Panc1 (cell line): Measurements from ENCODE around the gene DSCAM.

Experiments used
- POLR2AphosphoS5 ChIP-seq: IDR thresholded peaks from 2 replicates; pipeline ENCODE4 v1.6.1; 2012; ENCODE audit warnings: mild to moderate bottlenecking, low read depth, low read length, moderate library complexity
- SIN3A ChIP-seq: IDR thresholded peaks from 2 replicates; pipeline ENCODE4 v1.6.1; 2012; ENCODE audit warnings: low read depth, mild to moderate bottlenecking, low read length, moderate library complexity, borderline replicate concordance; ENCODE audit not compliant: insufficient read depth
- TCF7L2 ChIP-seq: IDR thresholded peaks from 2 replicates; pipeline ENCODE4 v1.6.1; 2011; ENCODE audit warnings: mild to moderate bottlenecking, low read depth, low read length, inconsistent platforms
- TF ChIP-seq, protein P1 (sequence below): fragments of 450-650 bp; IDR thresholded peaks from 2 replicates; pipeline ENCODE4 v1.5.1; 2017; ENCODE audit warnings: mild to moderate bottlenecking
- TF ChIP-seq, protein P2 (sequence below), 2 experiments: IDR thresholded peaks; 2 replicates each; pipeline ENCODE4 v1.6.1; 2011 to 2012; ENCODE audit warnings: low read depth in 2 of 2, control low read depth in 1 of 2, low read length in 1 of 2, mild to moderate bottlenecking in 1 of 2, moderate library complexity in 1 of 2; ENCODE audit not compliant: insufficient read depth in 1 of 2

DNA sequence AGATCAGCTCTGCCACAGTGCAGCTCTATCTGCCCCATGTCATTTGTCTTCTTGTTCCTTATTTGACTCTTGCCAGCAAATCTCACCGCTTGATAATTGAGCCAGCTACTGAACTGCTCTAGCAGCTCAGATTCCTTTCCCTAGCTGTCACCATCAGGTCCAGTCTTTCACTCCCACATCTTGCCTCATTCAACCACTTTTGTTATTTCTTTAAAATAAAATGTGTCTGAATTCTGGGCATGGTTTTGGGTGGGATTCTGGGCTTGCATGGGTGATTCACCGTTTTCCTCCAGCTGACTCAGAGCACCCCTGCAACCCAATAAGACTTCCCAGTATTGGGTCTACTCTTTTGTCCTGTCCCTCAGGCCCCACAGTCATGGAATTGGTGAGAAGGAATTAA is 215.7 kb downstream of the DSCAM start:
- TF ChIP-seq, protein P1, sequence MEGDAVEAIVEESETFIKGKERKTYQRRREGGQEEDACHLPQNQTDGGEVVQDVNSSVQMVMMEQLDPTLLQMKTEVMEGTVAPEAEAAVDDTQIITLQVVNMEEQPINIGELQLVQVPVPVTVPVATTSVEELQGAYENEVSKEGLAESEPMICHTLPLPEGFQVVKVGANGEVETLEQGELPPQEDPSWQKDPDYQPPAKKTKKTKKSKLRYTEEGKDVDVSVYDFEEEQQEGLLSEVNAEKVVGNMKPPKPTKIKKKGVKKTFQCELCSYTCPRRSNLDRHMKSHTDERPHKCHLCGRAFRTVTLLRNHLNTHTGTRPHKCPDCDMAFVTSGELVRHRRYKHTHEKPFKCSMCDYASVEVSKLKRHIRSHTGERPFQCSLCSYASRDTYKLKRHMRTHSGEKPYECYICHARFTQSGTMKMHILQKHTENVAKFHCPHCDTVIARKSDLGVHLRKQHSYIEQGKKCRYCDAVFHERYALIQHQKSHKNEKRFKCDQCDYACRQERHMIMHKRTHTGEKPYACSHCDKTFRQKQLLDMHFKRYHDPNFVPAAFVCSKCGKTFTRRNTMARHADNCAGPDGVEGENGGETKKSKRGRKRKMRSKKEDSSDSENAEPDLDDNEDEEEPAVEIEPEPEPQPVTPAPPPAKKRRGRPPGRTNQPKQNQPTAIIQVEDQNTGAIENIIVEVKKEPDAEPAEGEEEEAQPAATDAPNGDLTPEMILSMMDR, result no peak
- TF ChIP-seq POLR2AphosphoS5 (no peak), SIN3A (no peak), TCF7L2 (no peak)
- TF ChIP-seq, protein P2, sequence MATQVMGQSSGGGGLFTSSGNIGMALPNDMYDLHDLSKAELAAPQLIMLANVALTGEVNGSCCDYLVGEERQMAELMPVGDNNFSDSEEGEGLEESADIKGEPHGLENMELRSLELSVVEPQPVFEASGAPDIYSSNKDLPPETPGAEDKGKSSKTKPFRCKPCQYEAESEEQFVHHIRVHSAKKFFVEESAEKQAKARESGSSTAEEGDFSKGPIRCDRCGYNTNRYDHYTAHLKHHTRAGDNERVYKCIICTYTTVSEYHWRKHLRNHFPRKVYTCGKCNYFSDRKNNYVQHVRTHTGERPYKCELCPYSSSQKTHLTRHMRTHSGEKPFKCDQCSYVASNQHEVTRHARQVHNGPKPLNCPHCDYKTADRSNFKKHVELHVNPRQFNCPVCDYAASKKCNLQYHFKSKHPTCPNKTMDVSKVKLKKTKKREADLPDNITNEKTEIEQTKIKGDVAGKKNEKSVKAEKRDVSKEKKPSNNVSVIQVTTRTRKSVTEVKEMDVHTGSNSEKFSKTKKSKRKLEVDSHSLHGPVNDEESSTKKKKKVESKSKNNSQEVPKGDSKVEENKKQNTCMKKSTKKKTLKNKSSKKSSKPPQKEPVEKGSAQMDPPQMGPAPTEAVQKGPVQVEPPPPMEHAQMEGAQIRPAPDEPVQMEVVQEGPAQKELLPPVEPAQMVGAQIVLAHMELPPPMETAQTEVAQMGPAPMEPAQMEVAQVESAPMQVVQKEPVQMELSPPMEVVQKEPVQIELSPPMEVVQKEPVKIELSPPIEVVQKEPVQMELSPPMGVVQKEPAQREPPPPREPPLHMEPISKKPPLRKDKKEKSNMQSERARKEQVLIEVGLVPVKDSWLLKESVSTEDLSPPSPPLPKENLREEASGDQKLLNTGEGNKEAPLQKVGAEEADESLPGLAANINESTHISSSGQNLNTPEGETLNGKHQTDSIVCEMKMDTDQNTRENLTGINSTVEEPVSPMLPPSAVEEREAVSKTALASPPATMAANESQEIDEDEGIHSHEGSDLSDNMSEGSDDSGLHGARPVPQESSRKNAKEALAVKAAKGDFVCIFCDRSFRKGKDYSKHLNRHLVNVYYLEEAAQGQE (IDR thresholded peaks at IDR 0.05; ENCODE audit: insufficient read depth in 1 of 2, low read depth in 2 of 2, low read length in 1 of 2), result no peak
